GM23338 (cell line): ENCODE data around the gene CYP11A1. TPM values are rescaled to one million over a fixed set of nuclear protein-coding genes. Genes with fewer than 3 reads are reported as not detected.

Source experiments
- ATAC-seq: fragments of 200-7000 bp; cut with Tn5 transposase; 3 replicates; pipeline ENCODE4 v1.9.1; 2020
- DNase-seq: peaks from one replicate; pipeline ENCODE4 v3.0.0-alpha.2; 2015; ENCODE audit warnings: low spot score
- H2AFZ ChIP-seq: fragments of 200-600 bp; sonication (generic); 2 replicates; pipeline ENCODE4 v1.8.0; 2016; ENCODE audit warnings: antibody characterized with exemption, mild to moderate bottlenecking, moderate library complexity
- H3F3A ChIP-seq: fragments of 200-600 bp; sonication (generic); replicated peaks from 2 replicates; pipeline ENCODE4 v1.8.0; 2017; ENCODE audit warnings: antibody characterized with exemption, mixed run types, low read depth
- H3K27ac ChIP-seq: fragments of 200-600 bp; sonication (generic); 2 replicates; pipeline ENCODE4 v1.6.1; 2016; ENCODE audit warnings: low read depth
- H3K27me3 ChIP-seq: fragments of 200-600 bp; sonication (generic); 2 replicates; pipeline ENCODE4 v1.8.0; 2016; ENCODE audit warnings: mild to moderate bottlenecking, mixed run types, moderate library complexity; ENCODE audit not compliant: insufficient read depth
- H3K36me3 ChIP-seq: fragments of 200-600 bp; sonication (generic); 2 replicates; pipeline ENCODE4 v1.8.0; 2016; ENCODE audit warnings: mild to moderate bottlenecking; ENCODE audit not compliant: insufficient read depth
- H3K4me1 ChIP-seq: fragments of 200-600 bp; sonication (generic); 2 replicates; pipeline ENCODE4 v1.8.0; 2016; ENCODE audit warnings: mild to moderate bottlenecking, moderate library complexity; ENCODE audit not compliant: insufficient read depth
- H3K4me2 ChIP-seq: fragments of 200-600 bp; sonication (generic); 2 replicates; pipeline ENCODE4 v1.7.1; 2017; ENCODE audit warnings: mixed run types
- H3K4me3 ChIP-seq: fragments of 200-600 bp; sonication (generic); 2 replicates; pipeline ENCODE4 v1.6.1; 2016; ENCODE audit warnings: mixed run types
- H3K79me2 ChIP-seq: fragments of 200-600 bp; sonication (generic); replicated peaks from 2 replicates; pipeline ENCODE4 v1.8.0; 2017; ENCODE audit warnings: mild to moderate bottlenecking; ENCODE audit not compliant: insufficient read depth
- H3K9me2 ChIP-seq: fragments of 200-600 bp; sonication (generic); 2 replicates; pipeline ENCODE4 v1.8.0; 2017; ENCODE audit not compliant: insufficient read depth
- H4K20me1 ChIP-seq: fragments of 200-600 bp; sonication (generic); replicated peaks from 2 replicates; pipeline ENCODE4 v1.8.0; 2017; ENCODE audit warnings: mild to moderate bottlenecking; ENCODE audit not compliant: insufficient read depth
- H3K27ac Mint-ChIP-seq: 2 replicates; pipeline ENCODE4 v1.8.0; 2020; ENCODE audit warnings: inconsistent platforms, mild to moderate bottlenecking, moderate library complexity, mixed read lengths
- H3K27me3 Mint-ChIP-seq: 3 replicates; pipeline ENCODE4 v1.8.0; 2022; ENCODE audit warnings: low read depth, mild to moderate bottlenecking, moderate library complexity, mixed read lengths, inconsistent platforms; ENCODE audit not compliant: insufficient read depth, poor library complexity
- H3K36me3 Mint-ChIP-seq: 3 replicates; pipeline ENCODE4 v1.8.0; 2021; ENCODE audit warnings: low read depth, mild to moderate bottlenecking, inconsistent platforms, moderate library complexity, mixed read lengths
- H3K4me1 Mint-ChIP-seq: 3 replicates; pipeline ENCODE4 v1.8.0; 2020; ENCODE audit warnings: mild to moderate bottlenecking, inconsistent platforms, mixed read lengths
- H3K4me3 Mint-ChIP-seq: 3 replicates; pipeline ENCODE4 v1.8.0; 2021; ENCODE audit warnings: moderate library complexity, mild to moderate bottlenecking, inconsistent platforms, mixed read lengths
- H3K9me3 Mint-ChIP-seq: 3 replicates; pipeline ENCODE4 v1.8.0; 2020; ENCODE audit warnings: moderate library complexity, mild to moderate bottlenecking, inconsistent platforms, mixed read lengths
- CREB1 ChIP-seq: fragments of 250-450 bp; sonication (Bioruptor Pico); IDR thresholded peaks from 2 replicates; pipeline ENCODE4 v1.5.0; 2020; ENCODE audit warnings: low read depth, mild to moderate bottlenecking, moderate library complexity
- EZH2 ChIP-seq: fragments of 200-600 bp; sonication (generic); IDR thresholded peaks from one replicate; pipeline ENCODE4 v1.8.0; 2017; ENCODE audit warnings: antibody characterized with exemption, mild to moderate bottlenecking, low read depth; ENCODE audit not compliant: unreplicated experiment
- EZH2phosphoT487 ChIP-seq: fragments of 200-600 bp; sonication (generic); IDR thresholded peaks from one replicate; pipeline ENCODE4 v1.8.1; 2018; ENCODE audit warnings: antibody characterized with exemption; ENCODE audit not compliant: unreplicated experiment
- JUNB ChIP-seq: IDR thresholded peaks from one replicate; pipeline ENCODE4 v1.6.1; 2016; ENCODE audit warnings: antibody characterized with exemption; ENCODE audit not compliant: unreplicated experiment
- NANOG ChIP-seq: IDR thresholded peaks from 2 replicates; pipeline ENCODE4 v1.6.1; 2016; ENCODE audit warnings: antibody characterized with exemption, borderline replicate concordance
- POLR2AphosphoS5 ChIP-seq: IDR thresholded peaks from 2 replicates; pipeline ENCODE4 v1.6.1; 2016; ENCODE audit warnings: antibody characterized with exemption, low read depth
- STAT1 ChIP-seq: IDR thresholded peaks from one replicate; pipeline ENCODE4 v1.6.1; 2016; ENCODE audit warnings: antibody characterized with exemption; ENCODE audit not compliant: unreplicated experiment
- ZNF114 ChIP-seq: fragments of 250-450 bp; sonication (Bioruptor Pico); IDR thresholded peaks from 2 replicates; pipeline ENCODE4 v1.5.0; 2020; ENCODE audit warnings: mild to moderate bottlenecking, moderate library complexity
- ZNF331 ChIP-seq: fragments of 250-450 bp; sonication (Bioruptor Pico); IDR thresholded peaks from 2 replicates; pipeline ENCODE4 v1.5.0; 2020; ENCODE audit warnings: low read depth, mild to moderate bottlenecking, moderate library complexity
- polyA plus RNA-seq: library from polyadenylated mRNA; unstranded; fragments of >200 nt; fragmentation: Nextera tagmentation; extraction: Ambion mirVana; gene quantifications from 2 replicates; pipeline ENCODE4 v1.2.1, GENCODE V29; 2016
- total RNA-seq: library from RNA; depleted of rRNA; stranded (reverse); fragments of >200 nt; shearing (Covaris generic); gene quantifications from 2 replicates; pipeline ENCODE4 v1.2.3, GENCODE V29; 2014
- TF ChIP-seq, protein P1 (sequence below), 2 experiments: fragments of 200-600 bp in 1 of 2; sonication (generic) in 1 of 2; conservative IDR thresholded peaks; 2 replicates each; pipeline versions ENCODE4 v1.5.1 to v1.6.1; 2016 to 2017; ENCODE audit warnings: antibody characterized with exemption in 2 of 2, low read depth in 2 of 2, mild to moderate bottlenecking in 2 of 2, moderate library complexity in 1 of 2
- TF ChIP-seq, protein P2 (sequence below): fragments of 250-450 bp; sonication (Bioruptor Pico); IDR thresholded peaks from 2 replicates; pipeline ENCODE4 v1.5.0; 2020; ENCODE audit warnings: mild to moderate bottlenecking, moderate library complexity
- TF ChIP-seq, protein P3 (sequence below): IDR thresholded peaks from one replicate; pipeline ENCODE4 v1.6.1; 2018; ENCODE audit warnings: antibody characterized with exemption; ENCODE audit not compliant: unreplicated experiment
- TF ChIP-seq, protein P4 (sequence below): IDR thresholded peaks from 2 replicates; pipeline ENCODE4 v1.6.1; 2016; ENCODE audit warnings: antibody characterized with exemption

Gene CYP11A1
- total and polyA plus RNA-seq, 2 experiments from 2014 or later: 1.2 to 1.7 TPM

DNA sequence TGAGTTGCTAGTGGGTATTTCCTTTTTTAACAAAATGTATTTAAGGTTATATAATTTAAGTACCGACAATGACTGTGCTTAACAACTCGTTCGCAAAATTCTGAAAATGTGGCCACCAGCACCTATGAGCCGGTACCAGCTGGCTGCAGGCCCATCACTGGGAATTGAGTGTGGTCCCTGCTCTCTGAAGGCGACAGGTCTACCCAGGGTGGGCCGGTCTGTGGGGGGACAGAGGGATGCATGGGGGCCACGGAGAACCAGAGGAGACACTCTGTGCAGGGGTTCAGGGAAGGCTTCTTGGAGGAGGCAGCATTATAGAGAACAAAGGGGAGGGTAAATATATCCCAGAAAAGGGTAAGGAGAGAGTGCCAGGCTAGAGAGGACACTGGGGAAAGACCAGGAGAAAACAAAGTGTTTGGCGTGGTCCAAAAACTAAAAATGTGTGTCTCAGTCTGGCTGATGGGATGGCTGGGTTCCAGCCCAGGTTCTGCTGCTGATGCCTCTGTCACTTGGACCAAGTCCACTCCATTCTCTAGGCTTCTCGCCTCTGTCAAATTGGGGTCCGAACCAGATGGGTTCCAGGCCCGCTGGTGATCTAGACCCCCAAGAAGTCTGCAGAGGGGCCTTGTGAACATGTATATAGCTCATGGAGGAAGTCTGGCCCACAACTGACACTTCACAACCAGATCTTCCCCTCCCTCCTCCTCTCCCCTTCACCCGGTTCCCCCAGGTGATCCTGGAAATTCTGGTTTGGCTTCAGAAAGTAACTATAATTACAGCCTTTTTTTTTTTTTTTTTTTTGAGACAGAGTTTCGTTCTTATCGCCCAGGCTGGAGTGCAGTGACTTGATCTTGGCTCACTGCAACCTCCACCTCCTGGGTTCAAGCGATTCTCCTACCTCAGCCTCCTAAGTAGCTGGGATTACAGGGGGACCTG is 10.7 kb upstream of the CYP11A1 start:
- H3K27me3 ChIP-seq: no peaks in the 10 kb centered on the region
- H3K4me3 ChIP-seq: no peak overlapping the region
- no peak overlapping the region for H2AFZ ChIP-seq
- Mint-ChIP-seq H3K27me3 (peaks cover 16% of the 10 kb centered on the region), H3K4me3 (no peak overlapping the region), H3K36me3 (no peaks in the 10 kb centered on the region), H3K9me3 (no peaks in the 10 kb centered on the region), H3K27ac (no peak overlapping the region), H3K4me1 (peaks cover 15% of the 10 kb centered on the region)
- no peak for DNase-seq
- H3K36me3 ChIP-seq: no peaks in the 10 kb centered on the region
- H3K27ac ChIP-seq: no peak overlapping the region
- H3K79me2 ChIP-seq: no peaks in the 10 kb centered on the region
- ATAC-seq: no peak
- no peak overlapping the region for H3K4me2 ChIP-seq
- no peaks in the 10 kb centered on the region; the same call in 1 of the 2 replicates for H3F3A ChIP-seq
- TF ChIP-seq STAT1: no peak
- TF ChIP-seq CREB1 (CRISPR knock-in tag): no peak
- TF ChIP-seq, protein P1, sequence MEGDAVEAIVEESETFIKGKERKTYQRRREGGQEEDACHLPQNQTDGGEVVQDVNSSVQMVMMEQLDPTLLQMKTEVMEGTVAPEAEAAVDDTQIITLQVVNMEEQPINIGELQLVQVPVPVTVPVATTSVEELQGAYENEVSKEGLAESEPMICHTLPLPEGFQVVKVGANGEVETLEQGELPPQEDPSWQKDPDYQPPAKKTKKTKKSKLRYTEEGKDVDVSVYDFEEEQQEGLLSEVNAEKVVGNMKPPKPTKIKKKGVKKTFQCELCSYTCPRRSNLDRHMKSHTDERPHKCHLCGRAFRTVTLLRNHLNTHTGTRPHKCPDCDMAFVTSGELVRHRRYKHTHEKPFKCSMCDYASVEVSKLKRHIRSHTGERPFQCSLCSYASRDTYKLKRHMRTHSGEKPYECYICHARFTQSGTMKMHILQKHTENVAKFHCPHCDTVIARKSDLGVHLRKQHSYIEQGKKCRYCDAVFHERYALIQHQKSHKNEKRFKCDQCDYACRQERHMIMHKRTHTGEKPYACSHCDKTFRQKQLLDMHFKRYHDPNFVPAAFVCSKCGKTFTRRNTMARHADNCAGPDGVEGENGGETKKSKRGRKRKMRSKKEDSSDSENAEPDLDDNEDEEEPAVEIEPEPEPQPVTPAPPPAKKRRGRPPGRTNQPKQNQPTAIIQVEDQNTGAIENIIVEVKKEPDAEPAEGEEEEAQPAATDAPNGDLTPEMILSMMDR (conservative IDR thresholded peaks at IDR 0.05; ENCODE audit: low read depth in 2 of 2): no peak
- no peak for TF ChIP-seq EZH2phosphoT487
- no peak for TF ChIP-seq EZH2
- TF ChIP-seq ZNF114 (CRISPR knock-in tag): no peak
- TF ChIP-seq, protein P2, sequence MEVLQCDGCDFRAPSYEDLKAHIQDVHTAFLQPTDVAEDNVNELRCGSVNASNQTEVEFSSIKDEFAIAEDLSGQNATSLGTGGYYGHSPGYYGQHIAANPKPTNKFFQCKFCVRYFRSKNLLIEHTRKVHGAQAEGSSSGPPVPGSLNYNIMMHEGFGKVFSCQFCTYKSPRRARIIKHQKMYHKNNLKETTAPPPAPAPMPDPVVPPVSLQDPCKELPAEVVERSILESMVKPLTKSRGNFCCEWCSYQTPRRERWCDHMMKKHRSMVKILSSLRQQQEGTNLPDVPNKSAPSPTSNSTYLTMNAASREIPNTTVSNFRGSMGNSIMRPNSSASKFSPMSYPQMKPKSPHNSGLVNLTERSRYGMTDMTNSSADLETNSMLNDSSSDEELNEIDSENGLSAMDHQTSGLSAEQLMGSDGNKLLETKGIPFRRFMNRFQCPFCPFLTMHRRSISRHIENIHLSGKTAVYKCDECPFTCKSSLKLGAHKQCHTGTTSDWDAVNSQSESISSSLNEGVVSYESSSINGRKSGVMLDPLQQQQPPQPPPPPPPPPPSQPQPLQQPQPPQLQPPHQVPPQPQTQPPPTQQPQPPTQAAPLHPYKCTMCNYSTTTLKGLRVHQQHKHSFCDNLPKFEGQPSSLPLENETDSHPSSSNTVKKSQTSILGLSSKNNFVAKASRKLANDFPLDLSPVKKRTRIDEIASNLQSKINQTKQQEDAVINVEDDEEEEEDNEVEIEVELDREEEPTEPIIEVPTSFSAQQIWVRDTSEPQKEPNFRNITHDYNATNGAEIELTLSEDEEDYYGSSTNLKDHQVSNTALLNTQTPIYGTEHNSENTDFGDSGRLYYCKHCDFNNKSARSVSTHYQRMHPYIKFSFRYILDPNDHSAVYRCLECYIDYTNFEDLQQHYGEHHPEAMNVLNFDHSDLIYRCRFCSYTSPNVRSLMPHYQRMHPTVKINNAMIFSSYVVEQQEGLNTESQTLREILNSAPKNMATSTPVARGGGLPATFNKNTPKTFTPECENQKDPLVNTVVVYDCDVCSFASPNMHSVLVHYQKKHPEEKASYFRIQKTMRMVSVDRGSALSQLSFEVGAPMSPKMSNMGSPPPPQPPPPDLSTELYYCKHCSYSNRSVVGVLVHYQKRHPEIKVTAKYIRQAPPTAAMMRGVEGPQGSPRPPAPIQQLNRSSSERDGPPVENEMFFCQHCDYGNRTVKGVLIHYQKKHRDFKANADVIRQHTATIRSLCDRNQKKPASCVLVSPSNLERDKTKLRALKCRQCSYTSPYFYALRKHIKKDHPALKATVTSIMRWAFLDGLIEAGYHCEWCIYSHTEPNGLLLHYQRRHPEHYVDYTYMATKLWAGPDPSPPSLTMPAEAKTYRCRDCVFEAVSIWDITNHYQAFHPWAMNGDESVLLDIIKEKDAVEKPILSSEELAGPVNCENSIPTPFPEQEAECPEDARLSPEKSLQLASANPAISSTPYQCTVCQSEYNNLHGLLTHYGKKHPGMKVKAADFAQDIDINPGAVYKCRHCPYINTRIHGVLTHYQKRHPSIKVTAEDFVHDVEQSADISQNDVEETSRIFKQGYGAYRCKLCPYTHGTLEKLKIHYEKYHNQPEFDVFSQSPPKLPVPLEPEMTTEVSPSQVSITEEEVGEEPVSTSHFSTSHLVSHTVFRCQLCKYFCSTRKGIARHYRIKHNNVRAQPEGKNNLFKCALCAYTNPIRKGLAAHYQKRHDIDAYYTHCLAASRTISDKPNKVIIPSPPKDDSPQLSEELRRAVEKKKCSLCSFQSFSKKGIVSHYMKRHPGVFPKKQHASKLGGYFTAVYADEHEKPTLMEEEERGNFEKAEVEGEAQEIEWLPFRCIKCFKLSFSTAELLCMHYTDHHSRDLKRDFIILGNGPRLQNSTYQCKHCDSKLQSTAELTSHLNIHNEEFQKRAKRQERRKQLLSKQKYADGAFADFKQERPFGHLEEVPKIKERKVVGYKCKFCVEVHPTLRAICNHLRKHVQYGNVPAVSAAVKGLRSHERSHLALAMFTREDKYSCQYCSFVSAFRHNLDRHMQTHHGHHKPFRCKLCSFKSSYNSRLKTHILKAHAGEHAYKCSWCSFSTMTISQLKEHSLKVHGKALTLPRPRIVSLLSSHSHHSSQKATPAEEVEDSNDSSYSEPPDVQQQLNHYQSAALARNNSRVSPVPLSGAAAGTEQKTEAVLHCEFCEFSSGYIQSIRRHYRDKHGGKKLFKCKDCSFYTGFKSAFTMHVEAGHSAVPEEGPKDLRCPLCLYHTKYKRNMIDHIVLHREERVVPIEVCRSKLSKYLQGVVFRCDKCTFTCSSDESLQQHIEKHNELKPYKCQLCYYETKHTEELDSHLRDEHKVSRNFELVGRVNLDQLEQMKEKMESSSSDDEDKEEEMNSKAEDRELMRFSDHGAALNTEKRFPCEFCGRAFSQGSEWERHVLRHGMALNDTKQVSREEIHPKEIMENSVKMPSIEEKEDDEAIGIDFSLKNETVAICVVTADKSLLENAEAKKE (CRISPR knock-in tag): no peak
- no peak for TF ChIP-seq NANOG
- TF ChIP-seq, protein P3, sequence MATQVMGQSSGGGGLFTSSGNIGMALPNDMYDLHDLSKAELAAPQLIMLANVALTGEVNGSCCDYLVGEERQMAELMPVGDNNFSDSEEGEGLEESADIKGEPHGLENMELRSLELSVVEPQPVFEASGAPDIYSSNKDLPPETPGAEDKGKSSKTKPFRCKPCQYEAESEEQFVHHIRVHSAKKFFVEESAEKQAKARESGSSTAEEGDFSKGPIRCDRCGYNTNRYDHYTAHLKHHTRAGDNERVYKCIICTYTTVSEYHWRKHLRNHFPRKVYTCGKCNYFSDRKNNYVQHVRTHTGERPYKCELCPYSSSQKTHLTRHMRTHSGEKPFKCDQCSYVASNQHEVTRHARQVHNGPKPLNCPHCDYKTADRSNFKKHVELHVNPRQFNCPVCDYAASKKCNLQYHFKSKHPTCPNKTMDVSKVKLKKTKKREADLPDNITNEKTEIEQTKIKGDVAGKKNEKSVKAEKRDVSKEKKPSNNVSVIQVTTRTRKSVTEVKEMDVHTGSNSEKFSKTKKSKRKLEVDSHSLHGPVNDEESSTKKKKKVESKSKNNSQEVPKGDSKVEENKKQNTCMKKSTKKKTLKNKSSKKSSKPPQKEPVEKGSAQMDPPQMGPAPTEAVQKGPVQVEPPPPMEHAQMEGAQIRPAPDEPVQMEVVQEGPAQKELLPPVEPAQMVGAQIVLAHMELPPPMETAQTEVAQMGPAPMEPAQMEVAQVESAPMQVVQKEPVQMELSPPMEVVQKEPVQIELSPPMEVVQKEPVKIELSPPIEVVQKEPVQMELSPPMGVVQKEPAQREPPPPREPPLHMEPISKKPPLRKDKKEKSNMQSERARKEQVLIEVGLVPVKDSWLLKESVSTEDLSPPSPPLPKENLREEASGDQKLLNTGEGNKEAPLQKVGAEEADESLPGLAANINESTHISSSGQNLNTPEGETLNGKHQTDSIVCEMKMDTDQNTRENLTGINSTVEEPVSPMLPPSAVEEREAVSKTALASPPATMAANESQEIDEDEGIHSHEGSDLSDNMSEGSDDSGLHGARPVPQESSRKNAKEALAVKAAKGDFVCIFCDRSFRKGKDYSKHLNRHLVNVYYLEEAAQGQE: no peak
- no peak for TF ChIP-seq ZNF331 (CRISPR knock-in tag)
- no peak for TF ChIP-seq POLR2AphosphoS5
- no peak for TF ChIP-seq JUNB
- TF ChIP-seq, protein P4, sequence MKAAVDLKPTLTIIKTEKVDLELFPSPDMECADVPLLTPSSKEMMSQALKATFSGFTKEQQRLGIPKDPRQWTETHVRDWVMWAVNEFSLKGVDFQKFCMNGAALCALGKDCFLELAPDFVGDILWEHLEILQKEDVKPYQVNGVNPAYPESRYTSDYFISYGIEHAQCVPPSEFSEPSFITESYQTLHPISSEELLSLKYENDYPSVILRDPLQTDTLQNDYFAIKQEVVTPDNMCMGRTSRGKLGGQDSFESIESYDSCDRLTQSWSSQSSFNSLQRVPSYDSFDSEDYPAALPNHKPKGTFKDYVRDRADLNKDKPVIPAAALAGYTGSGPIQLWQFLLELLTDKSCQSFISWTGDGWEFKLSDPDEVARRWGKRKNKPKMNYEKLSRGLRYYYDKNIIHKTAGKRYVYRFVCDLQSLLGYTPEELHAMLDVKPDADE: no peak
- H3K4me1 ChIP-seq: peaks cover 9% of the 10 kb centered on the region
- H4K20me1 ChIP-seq: no peaks in the 10 kb centered on the region
- H3K9me2 ChIP-seq: no peaks in the 10 kb centered on the region
